GM23248 (cell line): ENCODE measurements around the gene PRKCB. TPM values are rescaled to one million over a fixed set of nuclear protein-coding genes. Genes with fewer than 3 reads are reported as not detected.

Source experiments
- DNase-seq: peaks from one replicate; pipeline ENCODE4 v3.0.0-alpha.2; 2015
- H2AFZ ChIP-seq: fragments of 200-600 bp; sonication (generic); 2 replicates; pipeline ENCODE4 v1.6.1; 2016; ENCODE audit warnings: antibody characterized with exemption
- H3F3A ChIP-seq: fragments of 200-600 bp; sonication (generic); 2 replicates; pipeline ENCODE4 v1.6.1; 2016; ENCODE audit warnings: mild to moderate bottlenecking, antibody characterized with exemption, mixed run types; ENCODE audit not compliant: insufficient read depth
- H3K27ac ChIP-seq: fragments of 200-600 bp; sonication (generic); 2 replicates; pipeline ENCODE4 v1.5.1; 2016; ENCODE audit warnings: mild to moderate bottlenecking
- H3K27me3 ChIP-seq: fragments of 200-600 bp; sonication (generic); replicated peaks from 2 replicates; pipeline ENCODE4 v1.6.1; 2016; ENCODE audit warnings: mild to moderate bottlenecking; ENCODE audit not compliant: insufficient read depth
- H3K36me3 ChIP-seq: fragments of 200-600 bp; sonication (generic); 2 replicates; pipeline ENCODE4 v1.6.1; 2016; ENCODE audit warnings: low read depth, mild to moderate bottlenecking
- H3K4me1 ChIP-seq: fragments of 200-600 bp; sonication (generic); 2 replicates; pipeline ENCODE4 v1.6.1; 2016; ENCODE audit warnings: mild to moderate bottlenecking; ENCODE audit not compliant: insufficient read depth
- H3K4me2 ChIP-seq: fragments of 200-600 bp; sonication (generic); one replicate; pipeline ENCODE4 v1.6.1; 2016; ENCODE audit warnings: mild to moderate bottlenecking; ENCODE audit not compliant: unreplicated experiment
- H3K4me3 ChIP-seq: fragments of 200-600 bp; sonication (generic); 2 replicates; pipeline ENCODE4 v1.5.1; 2016; ENCODE audit warnings: mild to moderate bottlenecking
- H3K79me2 ChIP-seq: fragments of 200-600 bp; sonication (generic); 2 replicates; pipeline ENCODE4 v1.6.1; 2016; ENCODE audit warnings: mild to moderate bottlenecking; ENCODE audit not compliant: insufficient read depth
- H3K9ac ChIP-seq: fragments of 200-600 bp; sonication (generic); 2 replicates; pipeline ENCODE4 v1.6.1; 2016; ENCODE audit warnings: mild to moderate bottlenecking
- H3K9me2 ChIP-seq: fragments of 200-600 bp; sonication (generic); 2 replicates; pipeline ENCODE4 v1.6.1; 2016; ENCODE audit warnings: mixed run types, mild to moderate bottlenecking, moderate library complexity; ENCODE audit not compliant: insufficient read depth
- H3K9me3 ChIP-seq: fragments of 200-600 bp; sonication (generic); one replicate; pipeline ENCODE4 v1.6.1; 2017; ENCODE audit warnings: low read depth
- H4K20me1 ChIP-seq: fragments of 200-600 bp; sonication (generic); 2 replicates; pipeline ENCODE4 v1.6.0; 2016; ENCODE audit not compliant: insufficient read depth
- EZH2 ChIP-seq: fragments of 200-600 bp; sonication (generic); IDR thresholded peaks from 2 replicates; pipeline ENCODE4 v1.6.1; 2018; ENCODE audit warnings: antibody characterized with exemption, mild to moderate bottlenecking; ENCODE audit not compliant: insufficient read depth, poor library complexity, severe bottlenecking
- EZH2phosphoT487 ChIP-seq: fragments of 200-600 bp; sonication (generic); IDR thresholded peaks from 2 replicates; pipeline ENCODE4 v1.6.1; 2018; ENCODE audit warnings: antibody characterized with exemption, moderate library complexity, mild to moderate bottlenecking, low read depth; ENCODE audit not compliant: insufficient read depth
- WGBS, 2 experiments: methylation state at CpG; one replicate each; pipeline ENCODE4 v1.1.6; 2015 to 2017; ENCODE audit warnings: low lambda C conversion rate in 2 of 2, low coverage in 1 of 2; ENCODE audit errors: missing lambda C conversion rate in 2 of 2; 5-methylcytosine and 5-hydroxymethylcytosine counted together
- in situ Hi-C: fragments of 300-500 bp; cut with MboI; formaldehyde crosslinking; loops from 2 replicates; pipeline ENCODE4 v1.15.0; 2020
- polyA plus RNA-seq: library from polyadenylated mRNA; unstranded; fragments of >200 nt; fragmentation: Nextera tagmentation; extraction: Ambion mirVana; gene quantifications from 2 replicates; pipeline ENCODE4 v1.2.1, GENCODE V29; 2016
- total RNA-seq: library from RNA; depleted of rRNA; stranded (reverse); fragments of >200 nt; shearing (Covaris generic); gene quantifications from 2 replicates; pipeline ENCODE4 v1.2.3, GENCODE V29; 2014

PRKCB gene
- total and polyA plus RNA-seq, 2 experiments from 2014 or later = not detected

GRCh38 chr16:23837553-23838308 is 1.9 kb downstream of the PRKCB start:
- no peak overlapping the region for H3K27ac ChIP-seq
- no peak overlapping the region for H3K9ac ChIP-seq
- H3K9me2 ChIP-seq = no peaks in the 10 kb centered on the region
- no peak for DNase-seq
- no peaks in the 10 kb centered on the region for H3F3A ChIP-seq
- no peaks in the 10 kb centered on the region for H3K4me1 ChIP-seq
- H3K4me3 ChIP-seq = no peak overlapping the region
- WGBS, 2 experiments = 10 to 19% methylated on average over 16 of the region's 16 CpGs
- in situ Hi-C loops = no loop called here
- peaks cover 33% of the 10 kb centered on the region for H3K27me3 ChIP-seq
- H2AFZ ChIP-seq = no peak overlapping the region
- no peaks in the 10 kb centered on the region for H3K79me2 ChIP-seq
- no peak overlapping the region for H3K4me2 ChIP-seq
- H4K20me1 ChIP-seq = no peaks in the 10 kb centered on the region
- no peaks in the 10 kb centered on the region for H3K9me3 ChIP-seq
- TF ChIP-seq EZH2phosphoT487 = no peak
- H3K36me3 ChIP-seq = no peaks in the 10 kb centered on the region

GRCh38 chr16:23838485-23839142 is 2.8 kb downstream of the PRKCB start:
- no peak overlapping the region for H3K27ac ChIP-seq
- H3K36me3 ChIP-seq = no peaks in the 10 kb centered on the region
- H3K9me3 ChIP-seq = no peaks in the 10 kb centered on the region
- H3K27me3 ChIP-seq = peaks cover 33% of the 10 kb centered on the region
- H3K79me2 ChIP-seq = no peaks in the 10 kb centered on the region
- H3K9ac ChIP-seq = no peak overlapping the region
- in situ Hi-C loops = no loop called here
- H4K20me1 ChIP-seq = no peaks in the 10 kb centered on the region
- H3F3A ChIP-seq = no peaks in the 10 kb centered on the region
- WGBS, 2 experiments = 17 to 19% methylated on average over 9 of the region's 9 CpGs
- no peak overlapping the region for H3K4me3 ChIP-seq
- no peak for DNase-seq
- H2AFZ ChIP-seq = no peak overlapping the region
- no peaks in the 10 kb centered on the region for H3K9me2 ChIP-seq
- TF ChIP-seq EZH2phosphoT487 (no peak), EZH2 (no peak)
- H3K4me1 ChIP-seq = no peaks in the 10 kb centered on the region
- H3K4me2 ChIP-seq = no peak overlapping the region

- WGBS, 2 experiments = 49 to 51% methylated on average over 3 of the region's 3 CpGs
- no peak overlapping the region for H2AFZ ChIP-seq
- TF ChIP-seq EZH2phosphoT487 (no peak), EZH2 (no peak)
These were observed 4.5 kb downstream of the PRKCB start for GRCh38 chr16:23840310-23840709.

GRCh38 chr16:23842137-23842600 is 6.4 kb downstream of the PRKCB start:
- WGBS, 2 experiments = 32 to 39% methylated on average over 3 of the region's 3 CpGs
- no peak overlapping the region for H3K27ac ChIP-seq
- H3K4me2 ChIP-seq = no peak overlapping the region
- H3K9ac ChIP-seq = no peak overlapping the region
- H3K4me1 ChIP-seq = no peaks in the 10 kb centered on the region
- no peaks in the 10 kb centered on the region for H3K9me2 ChIP-seq
- no peak overlapping the region for H3K4me3 ChIP-seq
- peaks cover 22% of the 10 kb centered on the region for H3K27me3 ChIP-seq
- in situ Hi-C loops = no loop called here
- no peaks in the 10 kb centered on the region for H3F3A ChIP-seq
- TF ChIP-seq EZH2 = no peak
- no peak for TF ChIP-seq EZH2phosphoT487
- no peak overlapping the region for H2AFZ ChIP-seq
- no peaks in the 10 kb centered on the region for H3K9me3 ChIP-seq
- no peaks in the 10 kb centered on the region for H3K79me2 ChIP-seq
- no peak for DNase-seq
- H4K20me1 ChIP-seq = no peaks in the 10 kb centered on the region
- no peaks in the 10 kb centered on the region for H3K36me3 ChIP-seq

More at GRCh38 chr16:23840310-23840709, 4.5 kb downstream of the PRKCB start:
- Histone ChIP-seq H3K4me2 (no peak overlapping the region), H3K9me3 (no peaks in the 10 kb centered on the region), H3K79me2 (no peaks in the 10 kb centered on the region), H4K20me1 (no peaks in the 10 kb centered on the region), H3K4me1 (no peaks in the 10 kb centered on the region), H3K4me3 (no peak overlapping the region), H3K27me3 (peaks cover 28% of the 10 kb centered on the region), H3K36me3 (no peaks in the 10 kb centered on the region), H3K27ac (no peak overlapping the region), H3K9me2 (no peaks in the 10 kb centered on the region), H3F3A (no peaks in the 10 kb centered on the region), H3K9ac (no peak overlapping the region)
- DNase-seq = no peak
- in situ Hi-C loops = no loop called here
